ENCODE results near the gene COPS4. TPM values are rescaled to one million over a fixed set of nuclear protein-coding genes. Genes with fewer than 3 reads are reported as not detected.

The COPS4 gene
- total RNA-seq, 1 experiment from 2014 or later: 17.1 TPM

DNA sequence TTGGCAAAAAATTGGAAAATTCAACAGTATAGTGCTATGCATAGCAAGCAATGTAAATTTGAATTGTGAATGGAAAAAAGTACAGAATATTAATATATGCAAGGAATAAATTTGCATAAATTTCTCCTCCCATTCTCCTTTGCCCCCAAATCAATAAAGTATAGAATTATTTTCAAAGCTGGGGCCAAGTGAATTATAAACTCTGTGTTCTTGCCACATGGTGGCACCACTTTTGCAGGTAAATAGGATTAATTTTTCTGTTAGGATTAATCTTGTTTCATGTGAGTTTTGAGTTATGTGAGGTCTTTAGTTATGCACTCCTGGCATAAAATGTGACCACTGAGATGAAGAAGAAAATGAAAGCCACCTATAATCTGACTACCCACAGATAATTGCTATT, 19.9 kb downstream of the COPS4 start:
- intact Hi-C loops (cut with micrococcal nuclease; ENCODE audit: unreplicated experiment): loop anchor here (1.0 to 10.0 kb wide), 2 partner anchors 205 to 590 kb away; no protein-coding TSS in a partner anchor

DNA sequence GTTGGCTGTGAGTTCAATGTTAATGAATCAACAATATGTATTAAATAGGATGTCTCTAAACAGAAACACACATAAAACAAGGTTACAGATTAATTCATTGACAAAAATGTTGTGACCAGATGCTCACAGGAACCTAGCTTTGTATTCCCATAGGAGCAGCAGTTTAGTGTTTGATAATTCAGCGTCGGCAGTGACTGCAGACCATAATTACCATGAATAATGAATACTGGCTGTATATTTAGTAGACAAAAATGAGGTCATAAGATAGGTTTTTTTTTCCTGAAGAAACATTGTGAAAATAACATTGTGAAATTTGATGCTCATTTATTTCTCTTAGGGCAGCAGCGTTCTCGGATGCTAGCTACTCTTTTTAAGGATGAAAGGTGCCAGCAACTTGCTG, 27.8 kb downstream of the COPS4 start:
- Histone ChIP-seq H2AFZ (no peak overlapping the region), H3K27ac (no peak overlapping the region), H3K36me3 (ENCODE audit: low read depth) (0 out of 2 replicates have a peak, but pooled peaks cover 4% of the 10 kb centered on the region), H3K4me3 (no peak overlapping the region), H3K4me1 (replicated peaks; ENCODE audit: insufficient read depth) (peaks cover 15% of the 10 kb centered on the region), H3K9me3 (ENCODE audit: insufficient read depth, low read depth) (no peaks in the 10 kb centered on the region), H3F3A (ENCODE audit: insufficient read depth, low read depth) (no peaks in the 10 kb centered on the region; the same call in 1 of the 2 replicates), H3K79me2 (ENCODE audit: low read depth) (no peaks in the 10 kb centered on the region), H3K9me2 (ENCODE audit: insufficient read depth) (no peaks in the 10 kb centered on the region), H3K4me2 (no peak overlapping the region), H4K20me1 (ENCODE audit: insufficient read depth) (no peaks in the 10 kb centered on the region), H3K27me3 (ENCODE audit: insufficient read depth, low read depth) (no peaks in the 10 kb centered on the region)
- ChIA-PET POLR2A (ENCODE audit: unreplicated experiment) (no interaction called here), CTCF (no interaction called here)
- no peak for DNase-seq
- BruUV-seq (replicated peaks): no TSS peak
- intact Hi-C loops (cut with micrococcal nuclease; ENCODE audit: unreplicated experiment): no loop called here
- TF ChIP-seq, protein P1, sequence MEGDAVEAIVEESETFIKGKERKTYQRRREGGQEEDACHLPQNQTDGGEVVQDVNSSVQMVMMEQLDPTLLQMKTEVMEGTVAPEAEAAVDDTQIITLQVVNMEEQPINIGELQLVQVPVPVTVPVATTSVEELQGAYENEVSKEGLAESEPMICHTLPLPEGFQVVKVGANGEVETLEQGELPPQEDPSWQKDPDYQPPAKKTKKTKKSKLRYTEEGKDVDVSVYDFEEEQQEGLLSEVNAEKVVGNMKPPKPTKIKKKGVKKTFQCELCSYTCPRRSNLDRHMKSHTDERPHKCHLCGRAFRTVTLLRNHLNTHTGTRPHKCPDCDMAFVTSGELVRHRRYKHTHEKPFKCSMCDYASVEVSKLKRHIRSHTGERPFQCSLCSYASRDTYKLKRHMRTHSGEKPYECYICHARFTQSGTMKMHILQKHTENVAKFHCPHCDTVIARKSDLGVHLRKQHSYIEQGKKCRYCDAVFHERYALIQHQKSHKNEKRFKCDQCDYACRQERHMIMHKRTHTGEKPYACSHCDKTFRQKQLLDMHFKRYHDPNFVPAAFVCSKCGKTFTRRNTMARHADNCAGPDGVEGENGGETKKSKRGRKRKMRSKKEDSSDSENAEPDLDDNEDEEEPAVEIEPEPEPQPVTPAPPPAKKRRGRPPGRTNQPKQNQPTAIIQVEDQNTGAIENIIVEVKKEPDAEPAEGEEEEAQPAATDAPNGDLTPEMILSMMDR (conservative IDR thresholded peaks at IDR 0.05): no peak
- TF ChIP-seq EZH2 (IDR thresholded peaks at IDR 0.05; ENCODE audit: low read depth): no peak

More for the DNA sequence above, 19.9 kb downstream of the COPS4 start:
- no peak overlapping the region for H3K4me2 ChIP-seq
- no peak overlapping the region for H3K27ac ChIP-seq
- H3K79me2 ChIP-seq (ENCODE audit: low read depth): no peaks in the 10 kb centered on the region
- peak in 1 of 2 experiments; percentile 37 for DNase-seq
- H3K9me3 ChIP-seq (ENCODE audit: insufficient read depth, low read depth): no peaks in the 10 kb centered on the region
- H3K36me3 ChIP-seq (ENCODE audit: low read depth): peaks cover 10% of the 10 kb centered on the region; the same call in 1 of the 2 replicates
- no peaks in the 10 kb centered on the region for H3K27me3 ChIP-seq (ENCODE audit: insufficient read depth, low read depth)
- H3K4me1 ChIP-seq (replicated peaks; ENCODE audit: insufficient read depth): no peaks in the 10 kb centered on the region
- TF ChIP-seq, protein P1 (conservative IDR thresholded peaks at IDR 0.05): peak; percentile 63
- TF ChIP-seq EZH2 (IDR thresholded peaks at IDR 0.05; ENCODE audit: low read depth): no peak
- BruUV-seq (replicated peaks): no TSS peak
- 0 out of 2 replicates have a peak, but pooled peaks cover 7% of the 10 kb centered on the region for H3F3A ChIP-seq (ENCODE audit: insufficient read depth, low read depth)
- CTCF ChIA-PET: no interaction called here
- H2AFZ ChIP-seq: no peak overlapping the region
- no peak overlapping the region for H3K4me3 ChIP-seq
- POLR2A ChIA-PET (ENCODE audit: unreplicated experiment): interaction anchor here (0.6 to 0.8 kb wide), 3 partner anchors 42 to 361 kb away, joined by 3 to 12 read pairs (median 4); no protein-coding TSS in a partner anchor
- no peaks in the 10 kb centered on the region for H3K9me2 ChIP-seq (ENCODE audit: insufficient read depth)
- H4K20me1 ChIP-seq (ENCODE audit: insufficient read depth): no peaks in the 10 kb centered on the region

DNA sequence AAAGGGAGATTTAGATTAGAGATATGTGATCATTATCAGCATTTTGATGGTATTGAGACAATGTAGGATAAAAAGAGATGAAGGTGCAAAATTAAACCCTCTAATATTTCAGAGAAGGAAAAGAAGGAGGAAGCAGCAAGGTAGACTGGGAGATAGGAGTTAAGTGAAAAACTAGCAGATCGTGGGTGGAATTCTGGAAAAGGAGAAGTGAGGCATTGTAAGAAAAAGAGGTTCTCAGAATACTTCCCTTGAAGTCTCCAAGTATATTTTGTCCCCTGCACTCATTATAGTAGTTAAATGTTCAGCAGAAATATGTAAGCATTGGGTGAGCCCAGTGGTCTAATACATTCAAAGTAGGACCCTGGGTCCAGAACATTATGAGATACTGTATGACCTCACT, 30.3 kb downstream of the COPS4 start:
- peaks cover 15% of the 10 kb centered on the region for H3K4me1 ChIP-seq (replicated peaks; ENCODE audit: insufficient read depth)
- ChIA-PET POLR2A (ENCODE audit: unreplicated experiment) (interaction anchor here (0.6 kb wide), 1 partner anchor 48 kb away, joined by 4 read pairs; no protein-coding TSS in a partner anchor), CTCF (no interaction called here)
- no peaks in the 10 kb centered on the region for H3K9me3 ChIP-seq (ENCODE audit: insufficient read depth, low read depth)
- H2AFZ ChIP-seq: no peak overlapping the region
- intact Hi-C loops (cut with micrococcal nuclease; ENCODE audit: unreplicated experiment): no loop called here
- no peak overlapping the region for H3K4me3 ChIP-seq
- H4K20me1 ChIP-seq (ENCODE audit: insufficient read depth): no peaks in the 10 kb centered on the region
- DNase-seq: no peak
- no peaks in the 10 kb centered on the region for H3K27me3 ChIP-seq (ENCODE audit: insufficient read depth, low read depth)
- no peak overlapping the region for H3K27ac ChIP-seq
- H3K4me2 ChIP-seq: no peak overlapping the region
- H3K36me3 ChIP-seq (ENCODE audit: low read depth): 0 out of 2 replicates have a peak, but pooled peaks cover 4% of the 10 kb centered on the region
- no peaks in the 10 kb centered on the region; the same call in 1 of the 2 replicates for H3F3A ChIP-seq (ENCODE audit: insufficient read depth, low read depth)
- H3K9me2 ChIP-seq (ENCODE audit: insufficient read depth): no peaks in the 10 kb centered on the region
- BruUV-seq (replicated peaks): no TSS peak
- no peaks in the 10 kb centered on the region for H3K79me2 ChIP-seq (ENCODE audit: low read depth)
- TF ChIP-seq EZH2 (IDR thresholded peaks at IDR 0.05; ENCODE audit: low read depth): no peak
